NCI-H146 treated with DMSO at 0.1 percent for 48 hours (cell line): ENCODE measurements around the gene KRT12.
"Not testable (repeated sequence)": the region's sequence is repeated elsewhere in the genome, so short reads cannot be mapped to it uniquely, and the experiment has no call there.

Experiments
- DNase-seq: peaks from one replicate; lab custom pipeline; 2025; ENCODE audit not compliant: unreplicated experiment; lab: John Stamatoyannopoulos, UW

The KRT12 gene

GRCh38 chr17:40817103-40817682 is 49.8 kb downstream of the KRT12 start:
- no peak for DNase-seq

GRCh38 chr17:40816569-40816968 is 50.5 kb downstream of the KRT12 start:
- DNase-seq: no peak

- no peak for DNase-seq
Observed at GRCh38 chr17:40815381-40815780, 51.6 kb downstream of the KRT12 start.

GRCh38 chr17:40814657-40815056 is 52.4 kb downstream of the KRT12 start:
- not testable (repeated sequence) for DNase-seq

- DNase-seq: no peak
Observed at GRCh38 chr17:40813804-40814203, 53.2 kb downstream of the KRT12 start.

GRCh38 chr17:40812639-40813038 is 54.4 kb downstream of the KRT12 start:
- no peak for DNase-seq
